Measurements from ENCODE around the gene DLG1. TPM values are rescaled to one million over a fixed set of nuclear protein-coding genes. Genes with fewer than 3 reads are reported as not detected.

Gene DLG1
- total and polyA plus RNA-seq, 9 of the 15 experiments (the other 6 are each of a cell fraction or from before 2014, with no cell fraction given): 9.4 to 63.5 (median 43.6) TPM

- no peak for TF ChIP-seq CEBPG (CRISPR knock-in tag; IDR thresholded peaks at IDR 0.05)
- TF ChIP-seq CEBPG (tag; conservative IDR thresholded peaks at IDR 0.05 in 1 of 2, IDR thresholded peaks at IDR 0.05 in 1 of 2): no peak
- TF ChIP-seq, protein P1, sequence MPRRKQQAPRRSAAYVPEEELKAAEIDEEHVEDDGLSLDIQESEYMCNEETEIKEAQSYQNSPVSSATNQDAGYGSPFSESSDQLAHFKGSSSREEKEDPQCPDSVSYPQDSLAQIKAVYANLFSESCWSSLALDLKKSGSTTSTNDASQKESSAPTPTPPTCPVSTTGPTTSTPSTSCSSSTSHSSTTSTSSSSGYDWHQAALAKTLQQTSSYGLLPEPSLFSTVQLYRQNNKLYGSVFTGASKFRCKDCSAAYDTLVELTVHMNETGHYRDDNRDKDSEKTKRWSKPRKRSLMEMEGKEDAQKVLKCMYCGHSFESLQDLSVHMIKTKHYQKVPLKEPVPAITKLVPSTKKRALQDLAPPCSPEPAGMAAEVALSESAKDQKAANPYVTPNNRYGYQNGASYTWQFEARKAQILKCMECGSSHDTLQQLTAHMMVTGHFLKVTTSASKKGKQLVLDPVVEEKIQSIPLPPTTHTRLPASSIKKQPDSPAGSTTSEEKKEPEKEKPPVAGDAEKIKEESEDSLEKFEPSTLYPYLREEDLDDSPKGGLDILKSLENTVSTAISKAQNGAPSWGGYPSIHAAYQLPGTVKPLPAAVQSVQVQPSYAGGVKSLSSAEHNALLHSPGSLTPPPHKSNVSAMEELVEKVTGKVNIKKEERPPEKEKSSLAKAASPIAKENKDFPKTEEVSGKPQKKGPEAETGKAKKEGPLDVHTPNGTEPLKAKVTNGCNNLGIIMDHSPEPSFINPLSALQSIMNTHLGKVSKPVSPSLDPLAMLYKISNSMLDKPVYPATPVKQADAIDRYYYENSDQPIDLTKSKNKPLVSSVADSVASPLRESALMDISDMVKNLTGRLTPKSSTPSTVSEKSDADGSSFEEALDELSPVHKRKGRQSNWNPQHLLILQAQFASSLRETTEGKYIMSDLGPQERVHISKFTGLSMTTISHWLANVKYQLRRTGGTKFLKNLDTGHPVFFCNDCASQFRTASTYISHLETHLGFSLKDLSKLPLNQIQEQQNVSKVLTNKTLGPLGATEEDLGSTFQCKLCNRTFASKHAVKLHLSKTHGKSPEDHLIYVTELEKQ (CRISPR knock-in tag; IDR thresholded peaks at IDR 0.05): no peak
- peak; percentile 43 for TF ChIP-seq TFAP4 (CRISPR knock-in tag; IDR thresholded peaks at IDR 0.05; ENCODE audit: borderline replicate concordance)
- TF ChIP-seq HNRNPH1 (optimal IDR thresholded peaks at IDR 0.05; ENCODE audit: low read depth, low read length): no peak
- TF ChIP-seq ZNF707 (CRISPR knock-in tag; conservative IDR thresholded peaks at IDR 0.05): no peak
- no peak for TF ChIP-seq TAF9B (IDR thresholded peaks at IDR 0.05; ENCODE audit: partially characterized antibody)
- no peak for TF ChIP-seq ZBTB8A (IDR thresholded peaks at IDR 0.05; ENCODE audit: partially characterized antibody)
- no peak for TF ChIP-seq GATA2 (CRISPR knock-in tag; IDR thresholded peaks at IDR 0.05)
- no peak for TF ChIP-seq NCOA6 (IDR thresholded peaks at IDR 0.05)
- TF ChIP-seq DMBX1 (CRISPR knock-in tag; IDR thresholded peaks at IDR 0.05; ENCODE audit: borderline replicate concordance): no peak
- no peak for TF ChIP-seq TEAD4 (IDR thresholded peaks at IDR 0.05; ENCODE audit: low read length)
- TF ChIP-seq TEAD4 (CRISPR knock-in tag; IDR thresholded peaks at IDR 0.05; ENCODE audit: borderline replicate concordance): no peak
- TF ChIP-seq ZNF175 (CRISPR knock-in tag; IDR thresholded peaks at IDR 0.05; ENCODE audit: low read depth): no peak
- TF ChIP-seq XRCC5 (IDR thresholded peaks at IDR 0.05; ENCODE audit: low read depth, low read length): 0 out of 2 replicates have a peak, but pooled peaks have one; percentile 20
- no peak for TF ChIP-seq THRB (CRISPR knock-in tag; conservative IDR thresholded peaks at IDR 0.05)
- TF ChIP-seq DACH1 (IDR thresholded peaks at IDR 0.05; ENCODE audit: partially characterized antibody): no peak
- peak; percentile 78 for TF ChIP-seq KDM5B (IDR thresholded peaks at IDR 0.05; ENCODE audit: insufficient replicate concordance, low read depth, low read length)
- TF ChIP-seq TAF15 (IDR thresholded peaks at IDR 0.05; ENCODE audit: low read depth, low read length): no peak
- no peak for TF ChIP-seq MTF1 (CRISPR knock-in tag; IDR thresholded peaks at IDR 0.05; ENCODE audit: borderline replicate concordance)
- no peak for TF ChIP-seq NFATC3 (IDR thresholded peaks at IDR 0.05)
These were observed at the start of gene DLG1 (continued) for GRCh38 chr3:197298341-197298944.
